ENCODE measurements around the gene ERFE. TPM values are rescaled to one million over a fixed set of nuclear protein-coding genes. Genes with fewer than 3 reads are reported as not detected.

The ERFE gene
- total RNA-seq, 4 donors from 2014 or later, result 0.35 to 0.94 (median 0.74) TPM; not detected in 1

DNA sequence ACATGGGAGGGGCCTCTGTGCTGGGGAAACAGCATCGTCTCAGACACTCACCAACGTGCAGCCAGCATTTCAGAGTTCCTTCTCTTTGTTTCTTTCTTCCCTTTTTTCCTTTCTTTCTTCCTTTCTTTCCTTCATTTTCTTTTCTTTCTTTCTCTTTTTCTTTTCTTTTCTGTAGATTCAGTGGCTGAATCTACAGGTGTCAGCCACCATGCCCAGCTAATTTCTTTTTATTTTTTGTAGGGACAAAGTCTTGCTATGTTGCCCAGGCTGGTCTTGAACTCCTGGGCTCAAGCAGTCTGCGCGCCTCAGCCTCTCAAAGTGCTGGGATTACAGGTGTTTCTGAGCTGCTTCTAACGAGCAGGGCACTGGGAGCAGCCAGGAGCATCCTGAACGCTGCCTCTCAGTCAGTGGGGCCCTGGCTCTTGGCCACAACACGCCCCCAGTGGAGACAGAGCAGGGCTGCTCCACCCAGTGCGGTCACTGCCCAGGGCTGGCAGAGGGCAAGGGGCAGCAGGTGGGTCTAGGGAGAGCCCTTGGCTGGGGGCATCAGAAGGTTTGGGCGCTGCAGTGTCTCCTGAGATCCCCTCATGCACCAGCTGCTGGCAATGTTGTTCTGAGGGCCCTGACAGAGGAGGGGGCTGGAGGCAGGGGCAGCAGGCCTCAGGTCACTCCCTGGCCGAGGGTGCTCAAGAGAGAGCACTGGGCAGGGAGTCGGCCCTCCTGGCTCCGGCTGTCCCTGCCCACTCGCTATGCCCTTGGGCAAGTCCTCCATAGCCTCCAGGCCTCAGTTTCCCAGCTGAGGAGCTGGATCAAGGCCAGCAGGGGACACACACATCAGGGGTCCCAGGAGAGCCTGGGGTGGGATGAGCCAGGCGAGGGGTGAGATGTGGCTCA lies 25.0 kb upstream of the ERFE start:
- Histone ChIP-seq H3K27ac (no peak overlapping the region), H3K27me3 (no peaks in the 10 kb centered on the region), H3K36me3 (peaks cover 0 to 18% of the 10 kb centered on the region in 2 donors), H3K9me3 (no peaks in the 10 kb centered on the region), H3K4me1 (peaks cover 0 to 17% (median 8%) of the 10 kb centered on the region in 3 donors), H3K4me3 (no peak overlapping the region)
- TF ChIP-seq POLR2A (IDR thresholded peaks at IDR 0.05), result no peak
- TF ChIP-seq POLR2AphosphoS5 (IDR thresholded peaks at IDR 0.05), result no peak
- no peak for TF ChIP-seq EP300 (IDR thresholded peaks at IDR 0.05)
- TF ChIP-seq, protein P1, sequence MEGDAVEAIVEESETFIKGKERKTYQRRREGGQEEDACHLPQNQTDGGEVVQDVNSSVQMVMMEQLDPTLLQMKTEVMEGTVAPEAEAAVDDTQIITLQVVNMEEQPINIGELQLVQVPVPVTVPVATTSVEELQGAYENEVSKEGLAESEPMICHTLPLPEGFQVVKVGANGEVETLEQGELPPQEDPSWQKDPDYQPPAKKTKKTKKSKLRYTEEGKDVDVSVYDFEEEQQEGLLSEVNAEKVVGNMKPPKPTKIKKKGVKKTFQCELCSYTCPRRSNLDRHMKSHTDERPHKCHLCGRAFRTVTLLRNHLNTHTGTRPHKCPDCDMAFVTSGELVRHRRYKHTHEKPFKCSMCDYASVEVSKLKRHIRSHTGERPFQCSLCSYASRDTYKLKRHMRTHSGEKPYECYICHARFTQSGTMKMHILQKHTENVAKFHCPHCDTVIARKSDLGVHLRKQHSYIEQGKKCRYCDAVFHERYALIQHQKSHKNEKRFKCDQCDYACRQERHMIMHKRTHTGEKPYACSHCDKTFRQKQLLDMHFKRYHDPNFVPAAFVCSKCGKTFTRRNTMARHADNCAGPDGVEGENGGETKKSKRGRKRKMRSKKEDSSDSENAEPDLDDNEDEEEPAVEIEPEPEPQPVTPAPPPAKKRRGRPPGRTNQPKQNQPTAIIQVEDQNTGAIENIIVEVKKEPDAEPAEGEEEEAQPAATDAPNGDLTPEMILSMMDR (IDR thresholded peaks at IDR 0.05), result no peak
- ATAC-seq, result no peak
- WGBS, 2 donors (ENCODE audit: low coverage in 1 of 2), result 41 to 57% methylated on average over 2 to 3 of the region's 14 CpGs

DNA sequence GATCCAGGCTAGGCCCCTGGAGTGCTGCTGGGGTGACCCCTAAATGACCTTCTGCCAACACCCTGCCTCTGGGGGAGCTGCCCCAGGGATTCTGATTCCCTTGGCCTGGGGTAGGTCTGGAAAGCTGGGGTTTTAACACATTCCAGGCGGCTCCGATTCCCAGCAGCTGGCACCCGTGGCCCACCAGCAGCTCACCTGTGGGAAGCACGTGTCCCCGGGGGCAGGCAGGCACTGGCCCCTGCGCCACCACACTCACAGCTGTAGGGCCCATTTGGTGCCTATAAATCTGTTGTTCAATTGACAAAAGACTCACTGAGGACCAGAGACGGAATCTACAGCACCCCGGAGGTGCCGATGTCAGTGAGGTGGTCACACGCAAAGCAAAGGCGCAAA lies 24.4 kb upstream of the ERFE start:
- WGBS, 2 donors (ENCODE audit: low coverage in 1 of 2), result 94 to 97% methylated on average over 3 to 5 of the region's 11 CpGs
- no peak for ATAC-seq

GRCh38 chr2:238135601-238136150 lies 23.1 kb upstream of the ERFE start:
- TF ChIP-seq, protein P1 (IDR thresholded peaks at IDR 0.05), result no peak
- TF ChIP-seq EP300 (IDR thresholded peaks at IDR 0.05) (no peak), POLR2A (IDR thresholded peaks at IDR 0.05) (no peak)
- peaks cover 0 to 29% (median 14%) of the 10 kb centered on the region in 3 donors for H3K4me1 ChIP-seq
- H3K36me3 ChIP-seq, result peaks cover 0 to 11% of the 10 kb centered on the region in 2 donors
- no peaks in the 10 kb centered on the region for H3K9me3 ChIP-seq
- no peaks in the 10 kb centered on the region for H3K27me3 ChIP-seq
- WGBS, 2 donors (ENCODE audit: low coverage in 1 of 2), result 86 to 95% methylated on average over 11 to 12 of the region's 15 CpGs
- H3K4me3 ChIP-seq, result no peak overlapping the region
- no peak for ATAC-seq
- no peak overlapping the region for H3K27ac ChIP-seq

More for the DNA sequence above, 24.4 kb upstream of the ERFE start:
- peaks cover 0 to 18% of the 10 kb centered on the region in 2 donors for H3K36me3 ChIP-seq
- peaks cover 0 to 24% (median 12%) of the 10 kb centered on the region in 3 donors for H3K4me1 ChIP-seq
- TF ChIP-seq POLR2AphosphoS5 (IDR thresholded peaks at IDR 0.05) (no peak), POLR2A (IDR thresholded peaks at IDR 0.05) (no peak), EP300 (IDR thresholded peaks at IDR 0.05) (no peak)
- TF ChIP-seq, protein P1 (IDR thresholded peaks at IDR 0.05), result no peak
- no peaks in the 10 kb centered on the region for H3K9me3 ChIP-seq
- H3K27me3 ChIP-seq, result no peaks in the 10 kb centered on the region
- no peak overlapping the region for H3K4me3 ChIP-seq
- no peak overlapping the region for H3K27ac ChIP-seq

DNA sequence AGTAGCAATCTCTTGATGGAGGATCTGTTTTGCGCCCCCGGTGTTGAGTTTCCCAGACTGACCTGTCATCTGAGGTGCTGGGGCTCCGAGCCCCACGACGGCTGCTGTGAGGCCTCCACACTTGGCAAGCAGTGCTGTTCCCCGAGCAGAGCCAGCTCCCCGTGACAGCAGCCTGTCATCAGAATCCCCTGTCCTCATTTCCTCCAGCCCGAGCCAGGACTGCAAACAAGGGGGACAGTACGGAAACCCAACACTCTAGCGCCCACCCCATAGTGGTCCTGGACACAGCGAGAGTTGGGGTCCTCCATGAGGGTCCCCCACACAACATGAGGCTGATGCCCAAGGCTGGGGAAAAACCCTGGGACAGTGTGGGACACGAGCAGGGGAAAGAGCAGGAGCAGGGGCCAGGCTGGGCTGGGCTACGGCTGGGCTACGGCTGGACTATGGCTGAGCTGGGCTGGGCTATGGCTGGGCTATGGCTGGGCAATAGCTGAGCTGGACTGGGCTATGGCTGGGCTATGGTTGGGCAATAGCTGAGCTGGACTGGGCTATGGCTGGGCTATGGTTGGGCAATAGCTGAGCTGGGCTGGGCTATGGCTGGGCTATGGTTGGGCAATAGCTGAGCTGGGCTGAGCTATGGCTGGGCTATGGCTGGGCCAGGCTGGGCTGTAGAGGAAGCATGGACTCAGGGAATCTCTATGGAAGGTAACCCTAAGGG lies 21.8 kb upstream of the ERFE start:
- Histone ChIP-seq H3K4me3 (no peak overlapping the region), H3K9me3 (no peaks in the 10 kb centered on the region), H3K4me1 (peaks cover 0 to 41% (median 14%) of the 10 kb centered on the region in 3 donors), H3K36me3 (peaks cover 0 to 6% of the 10 kb centered on the region in 2 donors), H3K27ac (no peak overlapping the region), H3K27me3 (no peaks in the 10 kb centered on the region)
- WGBS, 2 donors (ENCODE audit: low coverage in 1 of 2), result 72 to 80% methylated on average over 2 of the region's 14 CpGs
- TF ChIP-seq, protein P1 (IDR thresholded peaks at IDR 0.05), result no peak
- TF ChIP-seq POLR2A (IDR thresholded peaks at IDR 0.05) (no peak), POLR2AphosphoS5 (IDR thresholded peaks at IDR 0.05) (no peak), EP300 (IDR thresholded peaks at IDR 0.05) (no peak)
- ATAC-seq, result peak; percentile 31

Data from gastroesophageal sphincter (tissue), 4 donors.